HepG2 (cell line): ENCODE measurements around the gene HECTD1. TPM values are rescaled to one million over a fixed set of nuclear protein-coding genes. Genes with fewer than 3 reads are reported as not detected.
A peak's percentile ranks its signal among the peaks of the same experiment; 100 is the strongest.
"Not testable (repeated sequence)": the region's sequence is repeated elsewhere in the genome, so short reads cannot be mapped to it uniquely, and the experiment has no call there.

ENCODE experiments used
- ATAC-seq: fragments of 200-7000 bp; cut with Tn5 transposase; 3 replicates; pipeline ENCODE4 v1.9.1; 2020; ENCODE audit warnings: mild to moderate bottlenecking, moderate library complexity
- BruUV-seq: library from RNA; stranded (reverse); fragments of 400-500 nt; replicated peaks from 2 replicates; lab custom pipeline; 2021; lab: Mats Ljungman, UMichigan
- CTCF ChIA-PET: fragments of 300-600 bp; formaldehyde crosslinking; extraction: SDS; loops from one replicate; lab custom pipeline; 2021; ENCODE audit warnings: low total read pairs, inconsistent platforms, low intra/inter-chr PET ratio; lab: Yijun Ruan, JAX
- POLR2A ChIA-PET: fragments of 350-600 bp; sonication (Branson Sonifier 250); formaldehyde crosslinking; loops from one replicate; lab custom pipeline; 2020; ENCODE audit warnings: antibody characterized with exemption, inconsistent platforms; lab: Yijun Ruan, JAX
- DNase-seq: peaks from one replicate; pipeline ENCODE4 v3.0.0-alpha.2; 2015; ENCODE audit warnings: low spot score
- FAIRE-seq: peaks from 3 replicates; lab custom pipeline; 2011; peaks lifted over from hg19 to GRCh38; lab: Jason Lieb, UNC
- H2AFZ ChIP-seq: one replicate; pipeline ENCODE4 v1.6.1; 2011; ENCODE audit warnings: low read length, inconsistent platforms
- H3K27ac ChIP-seq: fragments of 300-600 bp; 3 replicates; pipeline ENCODE4 v1.8.0; 2011; ENCODE audit warnings: mixed run types, mild to moderate bottlenecking, mixed read lengths, low read length, inconsistent platforms; ENCODE audit not compliant: insufficient read depth; ENCODE audit errors: extremely low read length
- H3K27me3 ChIP-seq, 2 experiments: fragments of 200-600 bp in 1 of 2; 2 replicates in 1 of 2; 3 replicates in 1 of 2; pipeline versions ENCODE4 v1.6.0 to v1.8.0; 2011; ENCODE audit warnings: low read length in 2 of 2, mild to moderate bottlenecking in 2 of 2, moderate library complexity in 2 of 2, inconsistent platforms in 1 of 2; ENCODE audit not compliant: insufficient read depth in 2 of 2, control insufficient read depth in 1 of 2
- H3K36me3 ChIP-seq, 2 experiments: fragments of 200-600 bp in 1 of 2; replicated peaks in 1 of 2; 2 replicates in 1 of 2; 3 replicates in 1 of 2; pipeline versions ENCODE4 v1.5.1 to v1.8.0; 2011; ENCODE audit warnings: low read length in 2 of 2, inconsistent platforms in 1 of 2; ENCODE audit not compliant: insufficient read depth in 2 of 2, control insufficient read depth in 1 of 2
- H3K4me1 ChIP-seq: 2 replicates; pipeline ENCODE4 v1.5.1; 2012; ENCODE audit warnings: low read length, inconsistent platforms; ENCODE audit not compliant: insufficient read depth
- H3K4me2 ChIP-seq: 2 replicates; pipeline ENCODE4 v1.6.0; 2011; ENCODE audit warnings: low read depth, low read length, inconsistent platforms
- H3K4me3 ChIP-seq, 3 experiments: fragments of 200-600 bp in 1 of 3; sonication (generic), shearing (Covaris generic) in 1 of 3; replicated peaks in 1 of 3; 2 replicates each; pipeline ENCODE4 v1.5.1; 2011 to 2016; ENCODE audit warnings: low read length in 3 of 3, inconsistent platforms in 2 of 3, low read depth in 2 of 3, mild to moderate bottlenecking in 2 of 3, control low read depth in 1 of 3, mixed read lengths in 1 of 3; ENCODE audit not compliant: insufficient read depth in 1 of 3
- H3K79me2 ChIP-seq: one replicate; pipeline ENCODE4 v1.6.1; 2011; ENCODE audit warnings: low read length, inconsistent platforms; ENCODE audit not compliant: insufficient read depth
- H3K9ac ChIP-seq: 2 replicates; pipeline ENCODE4 v1.6.0; 2011; ENCODE audit warnings: mild to moderate bottlenecking, low read depth, low read length, inconsistent platforms; ENCODE audit not compliant: insufficient read depth
- H3K9me3 ChIP-seq: 2 replicates; pipeline ENCODE4 v1.5.1; 2012; ENCODE audit warnings: mild to moderate bottlenecking, low read length
- H4K20me1 ChIP-seq: 2 replicates; pipeline ENCODE4 v1.6.0; 2011; ENCODE audit warnings: inconsistent platforms, mild to moderate bottlenecking, low read length, moderate library complexity; ENCODE audit not compliant: insufficient read depth
- HNF1A ChIP-seq, 2 experiments: sonication (generic) in 1 of 2; formaldehyde crosslinking in 1 of 2; IDR thresholded peaks; 2 replicates each; pipeline versions ENCODE4 v1.4.0 to v1.6.1; 2016 to 2020; ENCODE audit warnings: borderline replicate concordance in 1 of 2, low read depth in 1 of 2, mild to moderate bottlenecking in 1 of 2, missing genetic modification reagents in 1 of 2
- MAFK ChIP-seq, 2 experiments: IDR thresholded peaks in 1 of 2; conservative IDR thresholded peaks in 1 of 2; 2 replicates each; pipeline ENCODE4 v1.6.1; 2011; ENCODE audit warnings: improper control_type of control experiment in 2 of 2, low read length in 2 of 2
- NR3C1 ChIP-seq: sonication (generic); formaldehyde crosslinking; IDR thresholded peaks from 2 replicates; pipeline ENCODE4 v1.4.0; 2020; ENCODE audit warnings: missing genetic modification reagents
- SP5 ChIP-seq: IDR thresholded peaks from 2 replicates; pipeline ENCODE4 v1.6.1; 2016; ENCODE audit warnings: low read depth, borderline replicate concordance
- ZNF362 ChIP-seq: sonication (generic); formaldehyde crosslinking; IDR thresholded peaks from 2 replicates; pipeline ENCODE4 v1.4.0; 2020; ENCODE audit warnings: missing genetic modification reagents, mild to moderate bottlenecking, borderline replicate concordance
- ZNF501 ChIP-seq: sonication (generic); formaldehyde crosslinking; IDR thresholded peaks from 2 replicates; pipeline ENCODE4 v1.5.1; 2020; ENCODE audit warnings: mild to moderate bottlenecking, moderate library complexity, missing genetic modification reagents
- ZNF572 ChIP-seq: sonication (generic); formaldehyde crosslinking; IDR thresholded peaks from 2 replicates; pipeline ENCODE4 v1.5.1; 2020; ENCODE audit warnings: mild to moderate bottlenecking, missing genetic modification reagents
- ZNF619 ChIP-seq: sonication (generic); formaldehyde crosslinking; IDR thresholded peaks from 2 replicates; pipeline ENCODE4 v1.4.0; 2020; ENCODE audit warnings: mild to moderate bottlenecking, missing genetic modification reagents
- ZNF678 ChIP-seq: sonication (generic); formaldehyde crosslinking; IDR thresholded peaks from 2 replicates; pipeline ENCODE4 v1.4.0; 2020; ENCODE audit warnings: mild to moderate bottlenecking, missing genetic modification reagents
- ZNF75D ChIP-seq: sonication (generic); formaldehyde crosslinking; IDR thresholded peaks from 2 replicates; pipeline ENCODE4 v1.8.1; 2023; ENCODE audit warnings: missing genetic modification reagents, mild to moderate bottlenecking, borderline replicate concordance
- WGBS: methylation state at CpG from one replicate; pipeline ENCODE4 v1.1.6; 2017; ENCODE audit warnings: low lambda C conversion rate; 5-methylcytosine and 5-hydroxymethylcytosine counted together
- in situ Hi-C: cut with HindIII; loops from 2 replicates; pipeline ENCODE4 v1.10.0; 2017; ENCODE audit warnings: low pct_unique_long_range_greater_than_20kb; ENCODE audit not compliant: extremely low pct_ligation_motif_present
- intact Hi-C: fragments of 100-400 bp; cut with micrococcal nuclease; formaldehyde crosslinking; loops from one replicate; pipeline ENCODE4 v1.10.0; 2022; ENCODE audit not compliant: unreplicated experiment
- polyA plus RNA-seq, 8 experiments: library from polyadenylated mRNA; depleted of rRNA in 3 of 8; stranded (reverse) in 7 of 8; unstranded in 1 of 8; fragments of >200 nt; fragmentation: Illumina TruSeq in 4 of 8; extraction: Trizol in 4 of 8; gene quantifications; 2 replicates each; pipeline versions ENCODE4 v1.2.1 to v1.2.3, GENCODE V29; 2011 to 2016; ENCODE audit warnings: low read depth in 4 of 8, missing spikeins in 1 of 8, mixed read lengths in 1 of 8; ENCODE audit not compliant: insufficient read depth in 1 of 8
- total RNA-seq, 5 experiments: library from RNA; depleted of rRNA; stranded (reverse); fragments of >200 nt; fragmentation: Illumina TruSeq; extraction: Trizol; gene quantifications; 2 replicates each; pipeline ENCODE4 v1.2.3, GENCODE V29; 2016; ENCODE audit warnings: low read depth in 1 of 5

The HECTD1 gene
- total and polyA plus RNA-seq, 2 of the 13 experiments (the other 11 are each of a cell fraction or from before 2014, with no cell fraction given): 312 to 560 TPM

- no peak for DNase-seq
- Histone ChIP-seq H3K27me3 (no peaks in the 10 kb centered on the region), H3K9me3 (no peaks in the 10 kb centered on the region), H3K79me2 (no peaks in the 10 kb centered on the region), H2AFZ (no peak overlapping the region), H3K36me3 (0 out of 5 replicates have a peak, but pooled peaks cover 1 to 6% of the 10 kb centered on the region in 2 experiments), H4K20me1 (no peaks in the 10 kb centered on the region), H3K4me2 (no peak overlapping the region), H3K27ac (no peak overlapping the region), H3K4me3 (no peak overlapping the region), H3K9ac (no peak overlapping the region), H3K4me1 (no peaks in the 10 kb centered on the region)
- 82% methylated on average over 1 of the region's 1 CpG for WGBS
- no peak for TF ChIP-seq NR3C1
- 0 out of 4 replicates have a peak, but pooled peaks of 1 of the 2 experiments have one; percentile 11 for TF ChIP-seq MAFK (conservative IDR thresholded peaks at IDR 0.05 in 1 of 2, IDR thresholded peaks at IDR 0.05 in 1 of 2; ENCODE audit: low read length in 2 of 2)
- in situ Hi-C loops (no loop called here), intact Hi-C loops (no loop called here)
- ATAC-seq: peak; percentile 46
- ChIA-PET POLR2A (no interaction called here), CTCF (no interaction called here)
- FAIRE-seq: no peak
- BruUV-seq: no TSS peak
Observed at GRCh38 chr14:31068235-31068634, 139.4 kb downstream of the HECTD1 start.

GRCh38 chr14:31062908-31063307 is 144.7 kb downstream of the HECTD1 start:
- H4K20me1 ChIP-seq; DNase-seq; H3K27ac ChIP-seq; H3K4me3 ChIP-seq; in situ Hi-C loops; H3K4me2 ChIP-seq; H3K79me2 ChIP-seq; ATAC-seq; CTCF ChIA-PET; H3K4me1 ChIP-seq; H3K9ac ChIP-seq; intact Hi-C loops; H3K9me3 ChIP-seq; H3K36me3 ChIP-seq; H2AFZ ChIP-seq; FAIRE-seq; BruUV-seq; H3K27me3 ChIP-seq; TF ChIP-seq HNF1A (IDR thresholded peaks at IDR 0.05; ENCODE audit: low read depth): not testable (repeated sequence)
- TF ChIP-seq ZNF362 (CRISPR knock-in tag) (peak; percentile 39; the same call in 1 of the 2 replicates), ZNF501 (CRISPR knock-in tag) (peak; percentile 55; the same call in 1 of the 2 replicates), ZNF75D (0 out of 2 replicates have a peak, but pooled peaks have one; percentile 18), ZNF619 (CRISPR knock-in tag) (0 out of 2 replicates have a peak, but pooled peaks have one; percentile 50), ZNF572 (CRISPR knock-in tag) (0 out of 2 replicates have a peak, but pooled peaks have one; percentile 68), SP5 (CRISPR knock-in tag) (0 out of 2 replicates have a peak, but pooled peaks have one; percentile 1), HNF1A (CRISPR knock-in tag; IDR thresholded peaks at IDR 0.05; ENCODE audit: borderline replicate concordance) (0 out of 2 replicates have a peak, but pooled peaks have one; percentile 23), ZNF678 (0 out of 2 replicates have a peak, but pooled peaks have one; percentile 33)
- WGBS: 87% methylated on average over 8 of the region's 8 CpGs
- POLR2A ChIA-PET: interaction anchor here (1.0 kb wide), 1 partner anchor 37 kb away, joined by 5 read pairs; the partner anchor contains the start of gene STRN3
